WI38 (cell line): ENCODE results near the gene HPN.
"Not testable (repeated sequence)": the region's sequence is repeated elsewhere in the genome, so short reads cannot be mapped to it uniquely, and the experiment has no call there.

Experiments used
- H3K4me3 ChIP-seq: 2 replicates; pipeline ENCODE4 v1.5.1; 2011; ENCODE audit warnings: low read depth, mild to moderate bottlenecking, control low read depth, low read length
- TF ChIP-seq, protein P1 (sequence below): IDR thresholded peaks from 2 replicates; pipeline ENCODE4 v1.5.1; 2012; ENCODE audit warnings: low read depth, mild to moderate bottlenecking, control low read depth, low read length

HPN gene

GRCh38 chr19:35026418-35026817 is 15.1 kb upstream of the HPN start:
- H3K4me3 ChIP-seq, result no peak overlapping the region
- TF ChIP-seq, protein P1, sequence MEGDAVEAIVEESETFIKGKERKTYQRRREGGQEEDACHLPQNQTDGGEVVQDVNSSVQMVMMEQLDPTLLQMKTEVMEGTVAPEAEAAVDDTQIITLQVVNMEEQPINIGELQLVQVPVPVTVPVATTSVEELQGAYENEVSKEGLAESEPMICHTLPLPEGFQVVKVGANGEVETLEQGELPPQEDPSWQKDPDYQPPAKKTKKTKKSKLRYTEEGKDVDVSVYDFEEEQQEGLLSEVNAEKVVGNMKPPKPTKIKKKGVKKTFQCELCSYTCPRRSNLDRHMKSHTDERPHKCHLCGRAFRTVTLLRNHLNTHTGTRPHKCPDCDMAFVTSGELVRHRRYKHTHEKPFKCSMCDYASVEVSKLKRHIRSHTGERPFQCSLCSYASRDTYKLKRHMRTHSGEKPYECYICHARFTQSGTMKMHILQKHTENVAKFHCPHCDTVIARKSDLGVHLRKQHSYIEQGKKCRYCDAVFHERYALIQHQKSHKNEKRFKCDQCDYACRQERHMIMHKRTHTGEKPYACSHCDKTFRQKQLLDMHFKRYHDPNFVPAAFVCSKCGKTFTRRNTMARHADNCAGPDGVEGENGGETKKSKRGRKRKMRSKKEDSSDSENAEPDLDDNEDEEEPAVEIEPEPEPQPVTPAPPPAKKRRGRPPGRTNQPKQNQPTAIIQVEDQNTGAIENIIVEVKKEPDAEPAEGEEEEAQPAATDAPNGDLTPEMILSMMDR, result no peak

DNA sequence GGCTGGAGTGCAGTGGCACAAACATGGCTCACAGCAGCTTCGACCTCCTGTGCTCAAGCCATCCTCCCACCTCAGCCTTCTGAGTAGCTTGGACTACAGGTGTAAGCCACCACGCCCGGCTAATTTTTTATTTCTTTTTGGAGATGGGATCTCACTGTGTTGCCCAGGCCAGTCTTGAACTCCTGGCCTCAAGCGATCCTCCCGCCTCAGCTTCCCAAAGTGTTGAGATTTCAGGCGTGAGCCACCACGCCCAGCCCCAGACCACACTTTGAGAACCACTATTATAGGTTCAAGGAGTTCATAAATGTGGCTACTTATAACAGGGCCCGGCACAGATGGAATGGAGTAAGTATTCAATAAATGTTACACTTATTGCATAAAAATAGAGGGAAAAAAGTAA is 14.5 kb upstream of the HPN start:
- no peak overlapping the region for H3K4me3 ChIP-seq
- TF ChIP-seq, protein P1, result no peak

DNA sequence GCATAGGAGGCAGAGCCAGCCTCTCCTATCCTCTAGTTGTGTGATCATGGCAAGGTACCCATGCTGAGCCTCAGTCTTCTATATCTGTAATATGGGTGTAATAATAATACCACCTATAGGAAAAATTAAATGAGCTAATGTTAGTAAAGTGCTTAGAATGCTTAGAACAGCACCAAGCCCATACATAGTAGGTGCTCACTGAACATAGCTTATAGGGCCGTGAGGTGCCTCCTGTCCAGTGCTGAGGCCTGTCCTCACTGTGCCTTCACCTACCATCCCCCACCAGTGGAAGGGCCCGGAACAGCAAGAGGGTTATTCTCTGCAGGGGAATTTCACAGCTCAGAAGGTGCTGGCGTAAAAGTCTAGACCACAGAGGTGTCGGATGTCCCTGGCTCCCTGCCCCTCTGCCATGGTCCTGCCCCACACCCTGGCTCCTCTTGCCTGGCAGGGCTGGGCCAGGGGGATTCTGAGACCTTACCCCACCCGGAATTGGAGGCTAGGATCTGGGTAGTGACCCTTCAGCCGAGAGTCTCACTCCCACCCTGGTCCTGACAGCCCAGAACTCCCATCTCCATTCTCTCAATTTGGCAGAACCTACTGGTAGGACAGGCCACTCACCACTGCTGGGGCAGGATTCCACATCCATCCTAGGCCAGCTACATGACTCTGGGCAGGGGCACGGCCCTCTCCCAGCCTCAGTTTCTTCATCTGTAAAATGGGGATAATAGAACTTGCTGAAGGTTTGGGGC is 13.5 kb upstream of the HPN start:
- H3K4me3 ChIP-seq, result no peak overlapping the region
- TF ChIP-seq, protein P1, result no peak

DNA sequence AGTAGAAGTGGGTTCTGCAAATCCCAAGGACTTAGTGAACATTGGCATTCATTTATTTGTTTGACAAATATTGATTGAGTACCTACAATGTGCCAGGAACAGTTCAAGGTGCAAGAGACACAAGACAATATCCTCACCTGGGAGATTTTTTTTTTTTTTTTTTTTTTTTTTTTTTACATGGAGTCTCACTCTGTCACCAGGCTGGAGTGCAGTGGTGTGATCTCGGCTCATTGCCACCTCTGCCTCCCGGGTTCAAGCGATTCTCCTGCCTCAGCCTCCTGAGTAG is 13.0 kb upstream of the HPN start:
- H3K4me3 ChIP-seq, result not testable (repeated sequence)

GRCh38 chr19:35029275-35029736 is 12.2 kb upstream of the HPN start:
- not testable (repeated sequence) for H3K4me3 ChIP-seq

DNA sequence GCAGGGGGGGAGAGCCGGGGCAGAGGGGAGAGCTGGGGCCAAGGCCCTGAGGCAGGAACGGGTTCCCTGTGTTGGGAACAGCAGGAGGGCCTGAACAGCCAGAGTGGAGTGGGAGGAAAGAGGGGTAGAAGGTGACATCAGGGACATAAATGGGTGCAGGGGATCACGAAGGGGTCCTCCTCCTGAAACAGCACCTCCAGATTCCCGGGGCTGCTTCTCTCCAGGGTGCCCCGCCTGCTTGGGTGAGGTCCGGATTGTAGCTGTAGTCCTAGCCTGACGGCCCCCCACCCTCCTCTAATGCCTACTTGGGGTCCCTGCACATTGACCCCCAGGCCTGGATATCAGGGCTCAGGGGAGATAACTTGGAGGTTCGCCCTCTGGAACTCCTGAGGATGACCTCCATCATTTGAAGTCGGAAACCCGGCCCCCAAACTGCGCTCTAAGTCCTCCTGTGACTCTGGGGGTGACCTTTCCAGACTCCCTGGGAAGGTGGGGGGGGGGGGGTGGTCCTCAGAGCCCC is 11.7 kb upstream of the HPN start:
- peak overlapping the region; percentile 51 for H3K4me3 ChIP-seq
- TF ChIP-seq, protein P1, result no peak

DNA sequence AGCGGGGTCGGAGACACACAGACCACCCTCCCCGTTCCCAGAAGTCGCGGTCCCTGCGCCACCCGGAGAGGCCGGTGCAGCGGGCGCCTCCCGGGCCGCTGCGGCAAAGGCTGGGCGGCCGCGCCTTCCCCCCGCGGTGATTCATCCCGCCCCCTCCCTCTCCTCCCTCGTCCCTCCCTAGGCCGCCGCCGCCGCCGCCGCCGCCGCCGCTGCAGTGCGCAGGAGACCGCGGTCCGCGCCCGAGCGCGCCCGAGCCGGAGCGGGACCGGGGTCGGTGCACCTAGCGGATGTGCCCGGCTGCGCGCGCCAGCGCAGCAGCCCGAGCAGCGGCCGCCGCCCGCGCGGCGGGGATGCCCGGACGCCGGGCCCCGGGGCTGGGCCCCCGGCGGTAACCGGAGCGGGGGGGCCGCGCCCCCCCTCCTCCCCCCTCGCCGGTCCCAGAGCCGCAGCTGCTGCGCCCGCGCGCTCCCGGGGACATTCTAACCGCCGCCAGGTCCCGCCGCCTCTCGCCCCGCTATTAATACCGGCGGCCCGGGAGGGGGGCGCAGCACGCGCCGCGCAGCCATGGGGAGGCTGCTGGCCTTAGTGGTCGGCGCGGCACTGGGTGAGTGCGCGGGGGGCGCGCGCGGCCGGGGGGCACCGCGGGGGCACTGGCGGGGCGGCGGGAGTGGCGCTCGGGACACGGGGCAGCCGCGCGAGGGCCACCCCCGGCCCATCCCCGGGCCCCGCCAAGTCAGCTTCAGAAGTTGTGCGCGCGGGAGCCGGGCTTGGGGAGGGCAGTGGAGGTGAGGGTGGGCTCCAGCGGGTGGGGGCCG is 11.1 kb upstream of the HPN start, which contains the start of gene SCN1B:
Gene SCN1B (plus strand): TSS at position 214 of the 815 bp plus-strand sequence. CDS start 351 bp downstream, at position 565.
- peak within 1 kb of the TSS; percentile 60 for H3K4me3 ChIP-seq
- TF ChIP-seq, protein P1, result no peak
